IPS-NIHi7 (cell line): Measurements from ENCODE around the gene NUP210L.
"Not testable (repeated sequence)": the region's sequence is repeated elsewhere in the genome, so short reads cannot be mapped to it uniquely, and the experiment has no call there.

Source experiments
- DNase-seq: peaks from one replicate; pipeline ENCODE4 v3.0.0; 2012; ENCODE audit warnings: mixed read lengths; ENCODE audit errors: extremely low spot score

Gene NUP210L

GRCh38 chr1:154170547-154171222, 15.8 kb upstream of the NUP210L start:
- DNase-seq, result no peak

GRCh38 chr1:154167461-154167860, 12.6 kb upstream of the NUP210L start:
- DNase-seq, result no peak

- DNase-seq, result no peak
These were observed 11.3 kb upstream of the NUP210L start for GRCh38 chr1:154166207-154166606.

- no peak for DNase-seq
These were observed 4.7 kb upstream of the NUP210L start for GRCh38 chr1:154159554-154159953.

GRCh38 chr1:154158307-154159125, 3.6 kb upstream of the NUP210L start:
- no peak for DNase-seq

- DNase-seq, result no peak
These were observed 2.8 kb upstream of the NUP210L start for GRCh38 chr1:154157520-154158306.

GRCh38 chr1:154155251-154155650, 378 bp upstream of the NUP210L start:
- DNase-seq, result no peak

- no peak for DNase-seq
These were observed 820 bp downstream of the NUP210L start for GRCh38 chr1:154154053-154154452.

- no peak for DNase-seq
These were observed 3.6 kb downstream of the NUP210L start for GRCh38 chr1:154151311-154151710.

GRCh38 chr1:154148807-154149206, 6.1 kb downstream of the NUP210L start:
- no peak for DNase-seq

- DNase-seq, result not testable (repeated sequence)
These were observed 7.4 kb downstream of the NUP210L start for GRCh38 chr1:154147505-154147904.

- DNase-seq, result no peak
These were observed 8.9 kb downstream of the NUP210L start for GRCh38 chr1:154145986-154146385.

GRCh38 chr1:154142358-154142757, 12.5 kb downstream of the NUP210L start:
- no peak for DNase-seq

GRCh38 chr1:154141240-154141639, 13.6 kb downstream of the NUP210L start:
- DNase-seq, result no peak

- DNase-seq, result no peak
These were observed 17.0 kb downstream of the NUP210L start for GRCh38 chr1:154137888-154138287.

- DNase-seq, result no peak
These were observed 21.6 kb downstream of the NUP210L start for GRCh38 chr1:154133256-154133655.

- DNase-seq, result no peak
These were observed 25.4 kb downstream of the NUP210L start for GRCh38 chr1:154129391-154129970.

- not testable (repeated sequence) for DNase-seq
These were observed 31.7 kb downstream of the NUP210L start for GRCh38 chr1:154123205-154123604.

- DNase-seq, result peak; percentile 14
These were observed 37.2 kb downstream of the NUP210L start for GRCh38 chr1:154117642-154118041.

GRCh38 chr1:154115180-154115579, 39.7 kb downstream of the NUP210L start:
- no peak for DNase-seq

- peak; percentile 14 for DNase-seq
These were observed 50.3 kb downstream of the NUP210L start for GRCh38 chr1:154104433-154105082.
